Measurements from ENCODE around the gene NRG3. TPM values are rescaled to one million over a fixed set of nuclear protein-coding genes. Genes with fewer than 3 reads are reported as not detected.

The NRG3 gene
- total RNA-seq, 2 experiments from 2014 or later = not detected

- intact Hi-C loops (cut with micrococcal nuclease; ENCODE audit: unreplicated experiment) = no loop called here
- Histone ChIP-seq H3K79me2 (ENCODE audit: insufficient read depth, low read depth, low read length) (no peaks in the 10 kb centered on the region), H3K36me3 (ENCODE audit: insufficient read depth, low read length) (no peaks in the 10 kb centered on the region), H4K20me1 (ENCODE audit: insufficient read depth, low read length) (no peaks in the 10 kb centered on the region), H3K4me1 (ENCODE audit: insufficient read depth, low read length, poor library complexity, severe bottlenecking) (no peaks in the 10 kb centered on the region), H2AFZ (ENCODE audit: low read length) (no peak overlapping the region), H3K4me3 (ENCODE audit: low read depth, low read length, poor library complexity, severe bottlenecking) (no peak overlapping the region), H3K9me3 (ENCODE audit: low read length) (no peaks in the 10 kb centered on the region), H3K4me2 (ENCODE audit: low read length) (no peak overlapping the region), H3K27ac (ENCODE audit: low read depth, low read length, poor library complexity, severe bottlenecking) (no peak overlapping the region), H3K9me2 (ENCODE audit: insufficient read depth, low read length) (no peaks in the 10 kb centered on the region)
- POLR2A ChIA-PET = interaction anchor here (0.6 kb wide), 1 partner anchor 621 kb away, joined by 3 read pairs; no protein-coding TSS in a partner anchor
- BruUV-seq (replicated peaks) = no TSS peak
- CTCF ChIA-PET (ENCODE audit: unreplicated experiment) = no interaction called here
- no peak for TF ChIP-seq EZH2phosphoT487 (IDR thresholded peaks at IDR 0.05; ENCODE audit: borderline replicate concordance, low read depth, low read length)
- TF ChIP-seq, protein P1, sequence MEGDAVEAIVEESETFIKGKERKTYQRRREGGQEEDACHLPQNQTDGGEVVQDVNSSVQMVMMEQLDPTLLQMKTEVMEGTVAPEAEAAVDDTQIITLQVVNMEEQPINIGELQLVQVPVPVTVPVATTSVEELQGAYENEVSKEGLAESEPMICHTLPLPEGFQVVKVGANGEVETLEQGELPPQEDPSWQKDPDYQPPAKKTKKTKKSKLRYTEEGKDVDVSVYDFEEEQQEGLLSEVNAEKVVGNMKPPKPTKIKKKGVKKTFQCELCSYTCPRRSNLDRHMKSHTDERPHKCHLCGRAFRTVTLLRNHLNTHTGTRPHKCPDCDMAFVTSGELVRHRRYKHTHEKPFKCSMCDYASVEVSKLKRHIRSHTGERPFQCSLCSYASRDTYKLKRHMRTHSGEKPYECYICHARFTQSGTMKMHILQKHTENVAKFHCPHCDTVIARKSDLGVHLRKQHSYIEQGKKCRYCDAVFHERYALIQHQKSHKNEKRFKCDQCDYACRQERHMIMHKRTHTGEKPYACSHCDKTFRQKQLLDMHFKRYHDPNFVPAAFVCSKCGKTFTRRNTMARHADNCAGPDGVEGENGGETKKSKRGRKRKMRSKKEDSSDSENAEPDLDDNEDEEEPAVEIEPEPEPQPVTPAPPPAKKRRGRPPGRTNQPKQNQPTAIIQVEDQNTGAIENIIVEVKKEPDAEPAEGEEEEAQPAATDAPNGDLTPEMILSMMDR (conservative IDR thresholded peaks at IDR 0.05; ENCODE audit: low read length) = no peak
- DNase-seq (ENCODE audit: low spot score) = no peak
Observed at GRCh38 chr10:82068501-82068900, 193.5 kb downstream of the NRG3 start.

DNA sequence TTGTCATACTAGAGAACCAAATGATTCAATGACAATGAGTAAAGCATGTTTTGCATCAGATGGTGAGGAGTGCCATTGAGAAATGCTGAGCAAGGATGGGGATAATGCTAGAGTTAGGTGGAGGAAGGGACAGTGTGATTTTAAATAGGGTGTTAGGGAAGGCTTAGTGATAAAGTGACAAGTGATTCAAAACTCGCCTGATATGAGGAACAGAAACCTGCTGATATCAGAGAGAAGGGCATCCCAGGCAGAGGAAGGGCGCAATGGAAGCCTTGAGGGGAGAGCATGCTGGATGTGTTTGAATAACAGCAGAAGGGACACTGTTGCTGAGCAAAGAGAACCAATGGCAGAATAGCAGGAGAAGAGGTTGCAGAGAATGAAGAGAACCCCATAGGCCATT lies 196.2 kb downstream of the NRG3 start:
- DNase-seq (ENCODE audit: low spot score) = no peak
- H3K27ac ChIP-seq (ENCODE audit: low read depth, low read length, poor library complexity, severe bottlenecking) = no peak overlapping the region
- ChIA-PET CTCF (ENCODE audit: unreplicated experiment) (no interaction called here), POLR2A (interaction anchor here (0.7 kb wide), 1 partner anchor 336 kb away, joined by 3 read pairs; no protein-coding TSS in a partner anchor)
- no peak overlapping the region for H2AFZ ChIP-seq (ENCODE audit: low read length)
- no peak overlapping the region for H3K4me2 ChIP-seq (ENCODE audit: low read length)
- no TSS peak for BruUV-seq (replicated peaks)
- H3K36me3 ChIP-seq (ENCODE audit: insufficient read depth, low read length) = no peaks in the 10 kb centered on the region
- no peaks in the 10 kb centered on the region for H4K20me1 ChIP-seq (ENCODE audit: insufficient read depth, low read length)
- H3K4me1 ChIP-seq (ENCODE audit: insufficient read depth, low read length, poor library complexity, severe bottlenecking) = no peaks in the 10 kb centered on the region
- no peak overlapping the region for H3K4me3 ChIP-seq (ENCODE audit: low read depth, low read length, poor library complexity, severe bottlenecking)
- intact Hi-C loops (cut with micrococcal nuclease; ENCODE audit: unreplicated experiment) = no loop called here
- no peaks in the 10 kb centered on the region for H3K9me2 ChIP-seq (ENCODE audit: insufficient read depth, low read length)
- no peaks in the 10 kb centered on the region for H3K9me3 ChIP-seq (ENCODE audit: low read length)
- TF ChIP-seq, protein P1 (conservative IDR thresholded peaks at IDR 0.05; ENCODE audit: low read length) = no peak
- no peak for TF ChIP-seq EZH2phosphoT487 (IDR thresholded peaks at IDR 0.05; ENCODE audit: borderline replicate concordance, low read depth, low read length)
- no peaks in the 10 kb centered on the region for H3K79me2 ChIP-seq (ENCODE audit: insufficient read depth, low read depth, low read length)

DNA sequence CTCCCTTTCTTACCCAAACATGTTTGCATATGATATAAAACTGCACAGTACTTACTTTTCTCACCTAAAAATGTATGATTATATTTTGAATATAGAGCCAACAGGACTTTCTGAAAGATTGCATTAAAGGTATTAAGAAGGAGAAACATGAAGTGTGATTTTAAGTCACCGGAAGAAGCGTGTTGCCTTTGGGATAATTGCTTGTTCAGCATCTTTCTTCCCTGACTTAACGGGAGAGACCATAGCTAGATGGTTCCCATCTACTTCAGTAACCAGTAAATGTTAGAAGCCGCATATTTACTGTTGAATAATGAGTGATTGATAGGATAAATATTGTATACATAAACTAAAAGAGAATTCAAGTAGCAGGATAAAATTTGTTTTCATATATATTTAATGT lies 197.1 kb downstream of the NRG3 start:
- ChIA-PET CTCF (ENCODE audit: unreplicated experiment) (no interaction called here), POLR2A (interaction anchor here (0.5 to 0.7 kb wide), 2 partner anchors 337 to 1504 kb away, joined by 3 read pairs; no protein-coding TSS in a partner anchor)
- DNase-seq (ENCODE audit: low spot score) = no peak
- TF ChIP-seq, protein P1 (conservative IDR thresholded peaks at IDR 0.05; ENCODE audit: low read length) = no peak
- no peak for TF ChIP-seq EZH2phosphoT487 (IDR thresholded peaks at IDR 0.05; ENCODE audit: borderline replicate concordance, low read depth, low read length)
- Histone ChIP-seq H3K4me2 (ENCODE audit: low read length) (no peak overlapping the region), H2AFZ (ENCODE audit: low read length) (no peak overlapping the region), H4K20me1 (ENCODE audit: insufficient read depth, low read length) (no peaks in the 10 kb centered on the region), H3K36me3 (ENCODE audit: insufficient read depth, low read length) (no peaks in the 10 kb centered on the region), H3K9me3 (ENCODE audit: low read length) (no peaks in the 10 kb centered on the region), H3K79me2 (ENCODE audit: insufficient read depth, low read depth, low read length) (no peaks in the 10 kb centered on the region), H3K27ac (ENCODE audit: low read depth, low read length, poor library complexity, severe bottlenecking) (no peak overlapping the region), H3K9me2 (ENCODE audit: insufficient read depth, low read length) (no peaks in the 10 kb centered on the region), H3K4me3 (ENCODE audit: low read depth, low read length, poor library complexity, severe bottlenecking) (no peak overlapping the region), H3K4me1 (ENCODE audit: insufficient read depth, low read length, poor library complexity, severe bottlenecking) (no peaks in the 10 kb centered on the region)
- BruUV-seq (replicated peaks) = no TSS peak
- intact Hi-C loops (cut with micrococcal nuclease; ENCODE audit: unreplicated experiment) = no loop called here
